Measurements from ENCODE around the gene TRANK1. TPM values are rescaled to one million over a fixed set of nuclear protein-coding genes. Genes with fewer than 3 reads are reported as not detected.

The TRANK1 gene
- total and polyA plus RNA-seq, 2 of the 8 experiments (the other 6 are each of a cell fraction or from before 2014, with no cell fraction given) = 2.9 to 8.8 TPM

GRCh38 chr3:36989005-36989404, 44.2 kb upstream of the TRANK1 start:
- ChIA-PET CTCF (ENCODE audit: partially characterized antibody) (interaction anchor here (0.7 to 2.5 kb wide), 7 partner anchors 9 to 84 kb away, joined by 3 to 9 read pairs (median 3); no protein-coding TSS in a partner anchor), POLR2A (ENCODE audit: partially characterized antibody) (interaction anchor here (0.5 to 1.6 kb wide), 3 partner anchors 16 to 1247 kb away, joined by 3 to 5 read pairs (median 4); no protein-coding TSS in a partner anchor)
- Histone ChIP-seq H2BK120ac (replicated peaks; ENCODE audit: low read depth, low read length) (no peak overlapping the region), H3K36me3 (ENCODE audit: control insufficient read depth in 2 of 4, insufficient read depth in 4 of 4, low read length in 3 of 4) (peaks cover 0 to 51% (median 21%) of the 10 kb centered on the region in 4 experiments; a peak in 6 of 8 replicates), H2AK5ac (ENCODE audit: low read depth, low read length) (no peak overlapping the region), H2AFZ (ENCODE audit: low read length) (no peak overlapping the region), H3K79me1 (ENCODE audit: low read depth, low read length) (no peaks in the 10 kb centered on the region; the same call in 1 of the 2 replicates), H2BK20ac (ENCODE audit: low read length) (no peak overlapping the region), H3K4ac (replicated peaks; ENCODE audit: insufficient read length, low read depth, low read length) (no peak overlapping the region), H3K4me2 (ENCODE audit: insufficient read depth in 1 of 2, low read depth in 2 of 2, low read length in 2 of 2) (0 out of 4 replicates have a peak overlapping the region, but pooled peaks of 1 of the 2 experiments have one; percentile 16), H2BK5ac (ENCODE audit: low read depth, low read length) (no peak overlapping the region), H4K20me1 (replicated peaks in 1 of 2; ENCODE audit: control insufficient read depth in 1 of 2, insufficient read depth in 2 of 2, low read length in 2 of 2) (peaks cover 2 to 10% of the 10 kb centered on the region in 2 experiments), H3K23ac (ENCODE audit: insufficient read length) (no peak overlapping the region), H3K9ac (replicated peaks in 1 of 4; ENCODE audit: extremely low read depth in 1 of 4, low read depth in 3 of 4, low read length in 3 of 4) (no peak overlapping the region), H4K8ac (ENCODE audit: extremely low read depth, insufficient read depth, low read length) (no peak overlapping the region), H3K27ac (ENCODE audit: low read depth, low read length) (no peak overlapping the region), H3K4me1 (replicated peaks in 1 of 4; ENCODE audit: control insufficient read depth in 3 of 4, insufficient read depth in 4 of 4, low read length in 3 of 4) (peaks cover 0 to 2% (median 0%) of the 10 kb centered on the region in 4 experiments; a peak in 3 of 7 replicates), H3K9me3 (ENCODE audit: insufficient read depth in 2 of 2, low read depth in 1 of 2, low read length in 1 of 2) (no peaks in the 10 kb centered on the region), H3K14ac (ENCODE audit: insufficient read length) (no peak overlapping the region), H3K79me2 (ENCODE audit: control insufficient read depth in 1 of 2, insufficient read depth in 2 of 2, low read length in 2 of 2) (peaks cover 10 to 42% of the 10 kb centered on the region in 2 experiments; a peak in 3 of 4 replicates), H4K5ac (ENCODE audit: insufficient read length, low read depth, low read length) (no peak overlapping the region), H2BK15ac (ENCODE audit: low read length) (no peak overlapping the region), H3K18ac (ENCODE audit: extremely low read depth, low read length) (no peak overlapping the region), H3K27me3 (replicated peaks in 1 of 4; ENCODE audit: control insufficient read depth in 3 of 4, extremely low read depth in 1 of 4, insufficient read depth in 3 of 4, low read length in 3 of 4) (no peaks in the 10 kb centered on the region), H3K56ac (replicated peaks; ENCODE audit: insufficient read length, low read depth, low read length) (no peak overlapping the region), H4K91ac (replicated peaks; ENCODE audit: insufficient read length, low read length) (no peak overlapping the region), H3K23me2 (ENCODE audit: low read depth, low read length) (peaks cover 4% of the 10 kb centered on the region; the same call in 1 of the 2 replicates), H3K4me3 (ENCODE audit: extremely low read depth in 1 of 4, insufficient read depth in 2 of 4, low read depth in 3 of 4, low read length in 4 of 4) (peak overlapping the region in 1 of 4 experiments; percentile 89; a peak in 2 of 8 replicates), H2BK12ac (ENCODE audit: low read depth, low read length) (no peak overlapping the region)
- WGBS, 2 experiments (ENCODE audit: extremely low coverage in 1 of 2, insufficient coverage in 1 of 2, insufficient read length in 1 of 2, insufficient replicate concordance in 2 of 2, low coverage in 1 of 2, low lambda C conversion rate in 2 of 2, missing lambda C conversion rate in 1 of 2) = 83% methylated on average over 3 of the region's 3 CpGs; no CpG with 5 or more reads in 1 of the 2 experiments
- DNase-seq (ENCODE audit: low read depth in 1 of 2, low spot score in 2 of 2) = no peak
- FAIRE-seq = no peak
- no peak for TF ChIP-seq CTCF (IDR thresholded peaks at IDR 0.05; ENCODE audit: control extremely low read depth in 1 of 3, insufficient read depth in 1 of 3, low read depth in 1 of 3, low read length in 3 of 3)

Measured in H1 (cell line).